HEK293T (cell line): ENCODE results near the gene ATG12.

ENCODE experiments used
- CTCF ChIA-PET: fragments of 350-600 bp; formaldehyde crosslinking; extraction: SDS; loops from one replicate; lab custom pipeline; 2021; ENCODE audit warnings: antibody characterized with exemption, inconsistent platforms; lab: Yijun Ruan, JAX
- POLR2A ChIA-PET: fragments of 350-600 bp; formaldehyde crosslinking; extraction: SDS; loops from one replicate; lab custom pipeline; 2020; ENCODE audit warnings: antibody characterized with exemption, inconsistent platforms; lab: Yijun Ruan, JAX
- DNase-seq: peaks from one replicate; pipeline ENCODE4 v3.0.0; 2012; ENCODE audit warnings: mixed read lengths; ENCODE audit errors: extremely low spot score
- ARNT ChIP-seq: fragments of 450-650 bp; IDR thresholded peaks from 2 replicates; pipeline ENCODE4 v1.6.1; 2017; ENCODE audit warnings: mild to moderate bottlenecking
- BHLHE40 ChIP-seq: fragments of 450-650 bp; IDR thresholded peaks from 2 replicates; pipeline ENCODE4 v1.6.1; 2016; ENCODE audit warnings: mild to moderate bottlenecking, moderate library complexity, borderline replicate concordance
- CTBP1 ChIP-seq: fragments of 450-650 bp; IDR thresholded peaks from 2 replicates; pipeline ENCODE4 v1.6.1; 2016; ENCODE audit warnings: borderline replicate concordance
- ELF4 ChIP-seq: fragments of 450-650 bp; IDR thresholded peaks from 2 replicates; pipeline ENCODE4 v1.6.1; 2017; ENCODE audit warnings: antibody characterized with exemption
- FOXA1 ChIP-seq: fragments of 450-650 bp; IDR thresholded peaks from 2 replicates; pipeline ENCODE4 v1.6.1; 2016; ENCODE audit warnings: mild to moderate bottlenecking
- FOXK2 ChIP-seq: fragments of 450-650 bp; IDR thresholded peaks from 2 replicates; pipeline ENCODE4 v1.6.1; 2016; ENCODE audit warnings: mild to moderate bottlenecking
- FOXM1 ChIP-seq: fragments of 450-650 bp; IDR thresholded peaks from 2 replicates; pipeline ENCODE4 v1.6.1; 2017; ENCODE audit warnings: mild to moderate bottlenecking, borderline replicate concordance
- HDGF ChIP-seq: fragments of 450-650 bp; IDR thresholded peaks from 2 replicates; pipeline ENCODE4 v1.6.1; 2017; ENCODE audit warnings: antibody characterized with exemption, borderline replicate concordance
- L3MBTL2 ChIP-seq: fragments of 450-650 bp; conservative IDR thresholded peaks from 2 replicates; pipeline ENCODE4 v1.6.1; 2016; ENCODE audit warnings: mild to moderate bottlenecking
- LEF1 ChIP-seq: fragments of 450-650 bp; IDR thresholded peaks from 2 replicates; pipeline ENCODE4 v1.6.1; 2017; ENCODE audit warnings: mild to moderate bottlenecking, borderline replicate concordance
- NFRKB ChIP-seq: fragments of 450-650 bp; IDR thresholded peaks from 2 replicates; pipeline ENCODE4 v1.6.1; 2016; ENCODE audit warnings: mild to moderate bottlenecking, moderate library complexity
- PKNOX1 ChIP-seq: fragments of 450-650 bp; IDR thresholded peaks from 2 replicates; pipeline ENCODE4 v1.6.1; 2016
- SP1 ChIP-seq: fragments of 450-650 bp; IDR thresholded peaks from 2 replicates; pipeline ENCODE4 v1.6.1; 2017
- SUZ12 ChIP-seq: fragments of 450-650 bp; IDR thresholded peaks from 2 replicates; pipeline ENCODE4 v1.6.1; 2016; ENCODE audit warnings: mild to moderate bottlenecking
- TARDBP ChIP-seq: fragments of 450-650 bp; IDR thresholded peaks from 2 replicates; pipeline ENCODE4 v1.6.1; 2016
- ZNF384 ChIP-seq: fragments of 450-650 bp; IDR thresholded peaks from 2 replicates; pipeline ENCODE4 v1.6.1; 2016

The ATG12 gene

GRCh38 chr5:115854139-115854538 lies 12.8 kb upstream of the ATG12 start:
- no peak for DNase-seq
- TF ChIP-seq SP1, result no peak
- no peak for TF ChIP-seq L3MBTL2
- no peak for TF ChIP-seq NFRKB
- TF ChIP-seq SUZ12, result no peak
- TF ChIP-seq TARDBP, result no peak
- ChIA-PET POLR2A (no interaction called here), CTCF (no interaction called here)

- ChIA-PET CTCF (interaction anchor here (0.7 kb wide), 1 partner anchor 49 kb away, joined by 3 read pairs; no protein-coding TSS in a partner anchor), POLR2A (no interaction called here)
- DNase-seq, result no peak
- TF ChIP-seq SP1 (no peak), ZNF384 (no peak), FOXK2 (no peak), PKNOX1 (no peak), NFRKB (no peak), SUZ12 (no peak), FOXA1 (no peak), BHLHE40 (no peak), HDGF (no peak), ELF4 (no peak), TARDBP (no peak)
Observed at GRCh38 chr5:115850744-115851416, 9.5 kb upstream of the ATG12 start.

- DNase-seq, result no peak
- ChIA-PET POLR2A (no interaction called here), CTCF (no interaction called here)
- no peak for TF ChIP-seq FOXM1
- TF ChIP-seq TARDBP, result no peak
Observed at GRCh38 chr5:115849258-115849798, 8.0 kb upstream of the ATG12 start.

GRCh38 chr5:115847290-115847689 lies 5.9 kb upstream of the ATG12 start:
- CTCF ChIA-PET, result interaction anchor here (0.8 kb wide), 1 partner anchor 9 kb away, joined by 4 read pairs; no protein-coding TSS in a partner anchor
- TF ChIP-seq FOXA1, result no peak
- TF ChIP-seq TARDBP, result no peak
- no peak for DNase-seq
- POLR2A ChIA-PET, result interaction anchor here (1.1 kb wide), 1 partner anchor 32 kb away, joined by 3 read pairs; no protein-coding TSS in a partner anchor

- CTCF ChIA-PET, result no interaction called here
- TF ChIP-seq NFRKB, result no peak
- TF ChIP-seq BHLHE40, result no peak
- no peak for TF ChIP-seq FOXK2
- no peak for TF ChIP-seq ZNF384
- TF ChIP-seq TARDBP, result no peak
- no peak for TF ChIP-seq L3MBTL2
- no peak for TF ChIP-seq SUZ12
- TF ChIP-seq FOXM1, result no peak
- TF ChIP-seq ARNT, result no peak
- no peak for TF ChIP-seq ELF4
- no peak for TF ChIP-seq LEF1
- TF ChIP-seq HDGF, result no peak
- no peak for TF ChIP-seq CTBP1
- TF ChIP-seq PKNOX1, result no peak
- no peak for TF ChIP-seq FOXA1
- no peak for TF ChIP-seq SP1
- DNase-seq, result no peak
- POLR2A ChIA-PET, result interaction anchor here (1.4 kb wide), 1 partner anchor 12 kb away, joined by 5 read pairs; no protein-coding TSS in a partner anchor
Observed at GRCh38 chr5:115844321-115844817, 3.0 kb upstream of the ATG12 start.

GRCh38 chr5:115843444-115844130 lies 2.2 kb upstream of the ATG12 start:
- no peak for DNase-seq
- TF ChIP-seq PKNOX1 (peak; percentile 49), TARDBP (no peak), NFRKB (no peak), LEF1 (no peak), FOXA1 (no peak), SUZ12 (no peak), BHLHE40 (no peak), ARNT (no peak)
- ChIA-PET CTCF (no interaction called here), POLR2A (no interaction called here)
